LNCaP clone FGC (cell line): ENCODE data around the gene HYKK.
"Not testable (repeated sequence)": the region's sequence is repeated elsewhere in the genome, so short reads cannot be mapped to it uniquely, and the experiment has no call there.

Experiments
- DNase-seq: peaks from one replicate; pipeline ENCODE4 v3.0.0-alpha.2; 2011; ENCODE audit warnings: low read depth
- H3K4me3 ChIP-seq: 2 replicates; pipeline ENCODE4 v1.5.1; 2011; ENCODE audit warnings: mild to moderate bottlenecking, low read depth, low read length, control low read depth
- CTCF ChIP-seq: IDR thresholded peaks from 2 replicates; pipeline ENCODE4 v1.5.1; 2012; ENCODE audit warnings: mild to moderate bottlenecking; ENCODE audit not compliant: control insufficient read depth, insufficient read depth; ENCODE audit errors: extremely low read depth

The HYKK gene

DNA sequence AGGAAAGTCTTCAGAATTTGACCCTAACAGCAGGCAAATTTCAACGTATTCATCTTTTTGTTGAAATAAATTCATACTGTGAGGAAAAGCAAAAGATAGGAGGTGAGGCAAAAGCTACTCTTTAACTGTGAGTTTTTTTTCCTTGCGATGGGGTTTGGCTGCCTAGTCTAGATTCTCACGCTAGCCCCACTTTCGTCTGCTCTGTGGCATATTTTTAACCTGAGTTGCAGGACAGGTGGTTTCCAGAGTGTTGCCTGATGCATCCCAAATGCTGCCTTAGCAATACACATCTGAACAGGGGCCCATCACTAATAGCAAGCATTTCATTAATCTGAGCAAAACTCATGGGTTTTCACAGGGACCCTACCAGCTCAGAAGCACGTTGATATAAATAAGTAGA, 44.5 kb downstream of the HYKK start:
- DNase-seq, result no peak
- H3K4me3 ChIP-seq, result no peak overlapping the region
- no peak for TF ChIP-seq CTCF

DNA sequence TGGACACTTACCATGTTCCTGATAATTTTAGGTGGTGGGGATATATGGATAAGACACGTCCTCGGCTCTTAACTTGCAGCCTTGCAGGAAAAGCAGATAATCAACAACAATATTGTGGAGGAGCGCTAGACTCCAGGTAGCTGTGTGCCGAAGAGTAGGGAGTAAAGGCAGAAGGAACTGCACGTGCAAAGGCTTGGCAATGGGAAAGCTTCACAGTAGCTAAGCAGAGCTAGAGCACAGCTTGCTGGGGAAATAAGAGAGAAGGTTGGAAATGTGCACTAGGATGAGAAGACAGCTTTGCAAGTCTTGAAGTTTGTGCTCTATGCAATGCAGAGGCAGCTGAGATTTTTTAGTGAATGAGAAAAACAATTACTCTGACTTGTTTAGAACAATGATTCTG, 45.2 kb downstream of the HYKK start:
- H3K4me3 ChIP-seq, result no peak overlapping the region
- DNase-seq, result no peak
- TF ChIP-seq CTCF, result peak; percentile 13; the same call in 1 of the 2 replicates

- H3K4me3 ChIP-seq, DNase-seq: not testable (repeated sequence)
Measured at GRCh38 chr15:78560201-78560600, 52.8 kb downstream of the HYKK start.

DNA sequence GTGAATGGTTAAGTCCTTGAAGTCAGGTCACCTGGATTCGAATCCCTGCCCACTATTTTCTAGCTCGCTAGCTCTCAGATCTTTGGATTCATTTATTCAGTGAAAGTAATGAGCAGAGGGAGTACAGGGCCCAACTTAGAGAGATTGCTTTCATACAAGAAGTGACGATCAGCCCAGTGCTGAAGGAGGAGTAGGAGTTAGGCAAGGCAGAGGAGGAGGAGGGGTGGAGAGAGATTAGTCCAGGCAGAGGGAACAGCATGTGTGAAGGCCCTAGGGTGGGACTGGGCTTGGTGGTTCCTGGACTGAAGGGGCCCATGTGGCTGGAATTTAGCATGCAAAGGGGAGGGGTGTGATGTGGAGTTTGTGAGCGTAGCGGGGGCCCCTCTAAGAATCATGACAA, 54.1 kb downstream of the HYKK start:
- TF ChIP-seq CTCF, result no peak
- no peak for DNase-seq
- H3K4me3 ChIP-seq, result no peak overlapping the region

- no peak for DNase-seq
- TF ChIP-seq CTCF, result no peak
- H3K4me3 ChIP-seq, result no peak overlapping the region
Measured at GRCh38 chr15:78563092-78563491, 55.7 kb downstream of the HYKK start.

DNA sequence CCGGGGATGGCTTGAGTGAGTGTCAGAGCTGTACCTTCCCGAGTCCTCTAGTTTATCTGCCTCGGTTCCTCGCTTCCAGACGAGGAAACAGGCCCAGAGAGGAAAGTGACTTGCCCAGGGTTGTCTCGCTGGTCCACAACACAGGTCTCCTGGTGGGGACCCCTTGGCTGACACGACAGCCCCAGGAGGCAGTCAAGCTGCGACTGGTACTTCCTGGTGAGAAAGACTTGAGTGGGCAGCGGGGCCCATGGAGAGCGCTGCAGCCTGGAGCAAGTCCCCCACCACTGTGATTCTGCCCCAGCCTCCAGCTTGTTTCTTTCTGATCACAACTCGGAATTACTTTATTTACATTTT, 57.3 kb downstream of the HYKK start:
- TF ChIP-seq CTCF, result no peak
- H3K4me3 ChIP-seq, result peak overlapping the region; percentile 77
- DNase-seq, result no peak

DNA sequence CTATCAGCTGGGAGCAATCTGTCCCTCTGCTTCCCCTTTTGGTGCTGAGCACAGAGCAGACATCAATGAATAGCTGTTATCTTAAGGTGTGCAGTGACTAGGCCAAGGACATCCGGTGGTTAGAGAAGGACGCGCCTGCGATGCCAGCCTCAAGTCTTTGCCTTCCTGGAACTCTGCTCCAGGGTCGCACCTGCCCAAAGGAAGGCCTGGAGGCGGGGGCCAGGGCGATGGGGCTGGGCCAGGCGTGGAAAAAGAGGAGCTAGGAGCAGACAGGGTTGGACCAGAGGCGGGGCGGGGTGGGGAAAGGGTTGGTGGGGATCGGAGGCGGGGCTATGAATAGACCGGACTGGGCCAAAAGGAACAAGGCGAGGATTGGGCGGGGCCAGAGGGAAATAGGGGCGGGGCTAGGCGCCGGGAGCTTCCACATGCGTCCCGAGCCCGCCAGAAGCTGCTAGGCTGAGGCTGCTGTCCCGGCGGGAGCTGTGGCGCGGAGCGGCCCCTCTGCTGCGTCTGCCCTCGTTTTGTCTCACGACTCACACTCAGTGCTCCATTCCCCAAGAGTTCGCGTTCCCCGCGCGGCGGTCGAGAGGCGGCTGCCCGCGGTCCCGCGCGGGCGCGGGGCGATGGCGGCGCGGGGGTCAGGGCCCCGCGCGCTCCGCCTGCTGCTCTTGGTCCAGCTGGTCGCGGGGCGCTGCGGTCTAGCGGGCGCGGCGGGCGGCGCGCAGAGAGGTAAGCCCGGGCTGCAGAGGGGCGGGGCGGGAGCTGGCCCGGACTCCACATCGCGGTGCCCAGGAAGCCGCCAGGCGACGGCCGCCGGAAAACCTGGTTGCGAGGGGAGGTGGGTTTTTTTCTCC, 57.9 kb downstream of the HYKK start, which contains the start of gene CHRNA5:
TSS of gene CHRNA5 (plus strand) at position 424 of the 854 bp plus-strand sequence. CDS start at position 624, 200 bp downstream.
- peak within 1 kb of the TSS; percentile 77 for H3K4me3 ChIP-seq
- peak; percentile 72 for DNase-seq
- no peak for TF ChIP-seq CTCF
